Gastrocnemius medialis (tissue), 4 donors: ENCODE measurements around the gene CDK5RAP1. TPM values are rescaled to one million over a fixed set of nuclear protein-coding genes. Genes with fewer than 3 reads are reported as not detected.

Experiments
- ATAC-seq, 2 donors: fragments of 150-250 bp; one replicate each; pipeline ENCODE4 v1.9.1; 2016
- DNase-seq, 2 donors: peaks; one replicate each; pipeline ENCODE4 v3.0.0-alpha.2; 2019
- H3K27ac ChIP-seq, 4 donors: fragments of 200-600 bp; sonication (generic); 1 replicate in 1 of 4; 2 replicates in 3 of 4; pipeline ENCODE4 v1.5.1; 2016 to 2018; ENCODE audit warnings: mild to moderate bottlenecking in 2 of 4, moderate library complexity in 1 of 4
- H3K27me3 ChIP-seq, 3 donors: fragments of 200-600 bp; sonication (generic) in 2 of 3; 1 replicate in 1 of 3; 2 replicates in 2 of 3; pipeline versions ENCODE4 v1.5.1 to v1.6.0; 2016 to 2019; ENCODE audit warnings: mild to moderate bottlenecking in 1 of 3, moderate library complexity in 1 of 3
- H3K36me3 ChIP-seq, 2 donors: fragments of 200-600 bp; sonication (generic) in 1 of 2; one replicate each; pipeline ENCODE4 v1.5.1; 2017 to 2018
- H3K4me1 ChIP-seq, 2 donors: fragments of 200-600 bp; sonication (generic) in 1 of 2; one replicate each; pipeline ENCODE4 v1.5.1; 2016 to 2017; ENCODE audit warnings: mild to moderate bottlenecking in 2 of 2
- H3K4me3 ChIP-seq, 4 donors: fragments of 200-600 bp; sonication (generic) in 3 of 4; 1 replicate in 1 of 4; 2 replicates in 3 of 4; pipeline ENCODE4 v1.5.1; 2016 to 2019; ENCODE audit warnings: mild to moderate bottlenecking in 2 of 4
- H3K9me3 ChIP-seq, 3 donors: fragments of 200-600 bp; sonication (generic) in 2 of 3; 1 replicate in 1 of 3; 2 replicates in 2 of 3; pipeline ENCODE4 v1.5.1; 2016 to 2019
- CTCF ChIP-seq, 5 experiments: fragments of 450-650 bp in 3 of 5; fragments of 200-600 bp in 2 of 5; sonication (generic) in 2 of 5; IDR thresholded peaks in 4 of 5; conservative IDR thresholded peaks in 1 of 5; 1 replicate in 4 of 5; 2 replicates in 1 of 5; pipeline ENCODE4 v1.5.1; 2016 to 2019; ENCODE audit warnings: antibody characterized with exemption in 5 of 5, mild to moderate bottlenecking in 3 of 5, moderate library complexity in 3 of 5
- POLR2A ChIP-seq, 2 donors: fragments of 450-650 bp; IDR thresholded peaks; one replicate each; pipeline ENCODE4 v1.6.1; 2017; ENCODE audit warnings: antibody characterized with exemption in 2 of 2, mild to moderate bottlenecking in 2 of 2, moderate library complexity in 2 of 2
- in situ Hi-C, 4 donors: fragments of 200-750 bp; cut with MboI; loops; one replicate each; pipeline versions ENCODE4 v1.15.0 to v1.8.0; 2017; ENCODE audit warnings: low sequenced_read_pairs in 4 of 4
- intact Hi-C: fragments of 100-400 bp; cut with DNase I; formaldehyde crosslinking; loops from one replicate; pipeline ENCODE4 v1.15.1; 2023; ENCODE audit warnings: low total_unique reads
- total RNA-seq, 4 donors: library from RNA; depleted of rRNA; stranded (reverse); fragments of >200 nt; gene quantifications; one replicate each; pipeline versions ENCODE4 v1.1.0 to v1.2.3, GENCODE V29; 2016

The CDK5RAP1 gene
- total RNA-seq, 4 donors from 2014 or later: 23.2 to 27.6 (median 25.8) TPM

DNA sequence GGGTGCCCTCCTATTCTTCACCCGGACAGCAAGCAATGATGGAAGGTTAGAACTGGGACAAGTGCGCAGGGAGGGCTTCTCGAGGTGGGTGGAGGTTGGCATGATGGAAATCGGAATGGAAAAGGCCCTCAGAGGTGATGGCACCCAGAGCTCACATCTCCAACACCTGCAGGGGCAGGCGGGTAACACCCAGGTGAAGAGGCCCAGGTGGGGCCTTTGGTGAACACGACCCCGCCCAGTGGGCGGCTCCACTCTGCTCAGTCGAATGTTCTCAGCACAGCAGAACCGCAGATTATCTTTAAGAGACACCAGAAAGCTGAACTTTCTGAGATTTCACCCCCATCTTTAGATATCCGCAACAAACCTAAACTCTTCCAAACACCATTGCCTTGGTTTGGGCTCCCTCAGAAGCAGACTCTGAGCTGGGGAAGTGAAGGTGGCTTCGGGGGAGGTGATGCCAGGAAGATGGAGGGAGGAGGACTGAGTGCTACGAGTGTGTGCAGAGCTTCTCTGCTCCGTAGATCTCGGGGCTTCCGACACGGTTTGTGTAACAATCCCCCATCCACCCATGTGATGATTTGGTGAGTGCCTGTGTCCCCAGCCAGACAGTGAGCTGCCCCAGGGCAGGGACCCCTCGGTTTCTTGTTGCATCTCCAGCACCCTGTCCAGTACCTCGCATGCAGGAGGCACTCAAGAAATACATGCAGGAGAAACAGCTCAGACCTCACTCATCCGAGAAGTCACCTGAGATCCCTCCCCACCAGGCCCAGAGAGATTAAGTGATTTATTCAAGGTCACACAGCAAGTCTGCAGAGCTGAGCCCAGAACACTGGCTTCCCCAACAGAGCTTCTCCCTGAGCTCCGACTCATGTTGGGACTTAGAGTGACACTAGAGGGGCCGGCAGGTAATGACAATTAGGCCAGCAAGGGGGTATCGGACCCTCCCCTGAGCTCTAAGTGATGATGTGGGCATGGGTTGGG is 72.9 kb downstream of the CDK5RAP1 start:
- in situ Hi-C loops: no loop called here
- no peaks in the 10 kb centered on the region for H3K4me1 ChIP-seq
- no peak for ATAC-seq
- no peaks in the 10 kb centered on the region for H3K36me3 ChIP-seq
- peaks cover 0 to 6% (median 0%) of the 10 kb centered on the region in 3 donors for H3K27me3 ChIP-seq
- TF ChIP-seq CTCF (IDR thresholded peaks at IDR 0.05 in 4 of 5, conservative IDR thresholded peaks at IDR 0.05 in 1 of 5) (no peak), POLR2A (IDR thresholded peaks at IDR 0.05) (no peak)
- intact Hi-C loops: no loop called here
- H3K27ac ChIP-seq: no peak overlapping the region
- no peak for DNase-seq
- no peaks in the 10 kb centered on the region for H3K9me3 ChIP-seq
- no peak overlapping the region for H3K4me3 ChIP-seq

DNA sequence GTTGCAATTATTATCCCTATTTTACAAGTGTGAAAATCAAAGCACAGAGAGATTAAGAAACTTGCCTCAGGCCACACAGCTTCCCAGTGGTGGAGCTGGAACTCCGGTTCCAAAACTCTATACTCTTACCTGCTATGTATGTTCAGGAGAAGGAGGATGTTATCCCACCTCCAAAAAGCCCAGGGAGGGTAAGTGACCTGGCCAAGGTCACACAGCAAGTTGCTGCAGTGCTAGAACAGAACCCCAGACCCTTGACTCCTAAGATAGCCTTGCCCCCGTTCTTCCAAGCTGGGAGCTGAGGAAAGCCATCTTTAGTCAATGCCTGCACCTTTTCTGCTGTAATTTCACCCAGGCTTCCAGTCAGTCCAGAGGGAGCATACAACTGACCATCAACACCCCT is 76.0 kb downstream of the CDK5RAP1 start:
- no peak for ATAC-seq
- Histone ChIP-seq H3K27me3 (peaks cover 0 to 6% (median 0%) of the 10 kb centered on the region in 3 donors), H3K4me3 (no peak overlapping the region)

GRCh38 chr20:33323236-33323635 is 78.1 kb downstream of the CDK5RAP1 start:
- no peaks in the 10 kb centered on the region for H3K4me1 ChIP-seq
- ATAC-seq (no peak), DNase-seq (no peak)
- in situ Hi-C loops: loop anchor here in 1 of 4 donors (25.0 kb wide), 1 partner anchor 111 kb away; the partner anchor contains the start of gene BPIFA3
- H3K27me3 ChIP-seq: peaks cover 0 to 3% (median 0%) of the 10 kb centered on the region in 3 donors
- H3K9me3 ChIP-seq: no peaks in the 10 kb centered on the region
- no peak overlapping the region for H3K27ac ChIP-seq
- no peak for TF ChIP-seq CTCF (IDR thresholded peaks at IDR 0.05 in 4 of 5, conservative IDR thresholded peaks at IDR 0.05 in 1 of 5)
- no peak for TF ChIP-seq POLR2A (IDR thresholded peaks at IDR 0.05)
- intact Hi-C loops: no loop called here
- no peak overlapping the region for H3K4me3 ChIP-seq
- no peaks in the 10 kb centered on the region for H3K36me3 ChIP-seq

More for the DNA sequence above, 76.0 kb downstream of the CDK5RAP1 start:
- no peaks in the 10 kb centered on the region for H3K4me1 ChIP-seq
- no peaks in the 10 kb centered on the region for H3K9me3 ChIP-seq
- DNase-seq: no peak
- no peak overlapping the region for H3K27ac ChIP-seq
- no peaks in the 10 kb centered on the region for H3K36me3 ChIP-seq
- TF ChIP-seq CTCF (IDR thresholded peaks at IDR 0.05 in 4 of 5, conservative IDR thresholded peaks at IDR 0.05 in 1 of 5) (no peak), POLR2A (IDR thresholded peaks at IDR 0.05) (no peak)
- intact Hi-C loops: no loop called here
- in situ Hi-C loops: no loop called here

DNA sequence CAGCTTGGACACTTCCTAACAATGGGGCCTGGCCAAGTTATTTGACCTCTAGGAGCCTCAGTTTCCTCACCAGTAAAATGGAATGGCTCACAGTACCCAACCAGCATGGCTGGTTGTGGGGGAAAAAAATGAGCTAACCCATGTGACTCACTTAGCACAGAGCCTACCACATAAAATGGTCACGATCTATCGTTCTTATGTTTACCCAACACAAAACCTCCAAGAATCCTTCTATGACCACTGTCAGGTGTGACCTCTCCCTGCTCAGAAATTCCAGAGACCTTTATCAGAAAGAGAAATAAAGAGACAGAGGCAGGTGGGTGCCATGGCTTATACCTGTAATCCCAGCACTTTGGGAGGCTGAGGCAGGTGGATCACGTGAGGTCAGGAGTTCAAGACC is 78.9 kb downstream of the CDK5RAP1 start:
- intact Hi-C loops (no loop called here), in situ Hi-C loops (loop anchor here in 1 of 4 donors (25.0 kb wide), 1 partner anchor 110 kb away; the partner anchor contains the start of gene BPIFA3)
- no peaks in the 10 kb centered on the region for H3K4me1 ChIP-seq
- H3K27me3 ChIP-seq: peaks cover 0 to 3% (median 0%) of the 10 kb centered on the region in 3 donors
- DNase-seq (no peak), ATAC-seq (no peak)
- no peak overlapping the region for H3K27ac ChIP-seq
- TF ChIP-seq CTCF (IDR thresholded peaks at IDR 0.05 in 4 of 5, conservative IDR thresholded peaks at IDR 0.05 in 1 of 5): no peak
- no peak for TF ChIP-seq POLR2A (IDR thresholded peaks at IDR 0.05)
- no peaks in the 10 kb centered on the region for H3K9me3 ChIP-seq
- H3K36me3 ChIP-seq: no peaks in the 10 kb centered on the region
- no peak overlapping the region for H3K4me3 ChIP-seq
